GM12878 (cell line): ENCODE data around the gene HMCN2. TPM values are rescaled to one million over a fixed set of nuclear protein-coding genes. Genes with fewer than 3 reads are reported as not detected.
"Not testable (repeated sequence)": the region's sequence is repeated elsewhere in the genome, so short reads cannot be mapped to it uniquely, and the experiment has no call there.

Experiments
- ATAC-seq: fragments of 200-7000 bp; cut with Tn5 transposase; 3 replicates; pipeline ENCODE4 v1.9.1; 2020; ENCODE audit warnings: mild to moderate bottlenecking, moderate library complexity
- BruUV-seq: library from RNA; stranded (reverse); fragments of 400-500 nt; replicated peaks from 2 replicates; lab custom pipeline; 2021; lab: Mats Ljungman, UMichigan
- CTCF ChIA-PET: fragments of 300-600 bp; sonication (Branson Sonifier 250); formaldehyde crosslinking; extraction: SDS; loops from one replicate; lab custom pipeline; 2021; ENCODE audit warnings: inconsistent platforms; lab: Yijun Ruan, JAX
- POLR2A ChIA-PET: fragments of 350-600 bp; formaldehyde crosslinking; extraction: SDS; loops from one replicate; lab custom pipeline; 2021; ENCODE audit warnings: inconsistent platforms; lab: Charles Lee
- RAD21 ChIA-PET: fragments of 300-600 bp; sonication (Branson Sonifier 250); formaldehyde crosslinking; loops from one replicate; lab custom pipeline; 2023; ENCODE audit warnings: antibody characterized with exemption; ENCODE audit not compliant: unreplicated experiment; lab: Charles Lee
- SMC1A ChIA-PET: fragments of 300-600 bp; sonication (Branson Sonifier 250); formaldehyde crosslinking; loops from one replicate; lab custom pipeline; 2023; ENCODE audit not compliant: unreplicated experiment, uncharacterized antibody; lab: Charles Lee
- DNase-seq: peaks from one replicate; pipeline ENCODE4 v3.0.0-alpha.2; 2011; ENCODE audit warnings: low read depth, low spot score
- FAIRE-seq: peaks from 3 replicates; lab custom pipeline; 2011; peaks lifted over from hg19 to GRCh38; lab: Jason Lieb, UNC
- H2AFZ ChIP-seq: 2 replicates; pipeline ENCODE4 v1.6.0; 2011; ENCODE audit warnings: low read depth, low read length, control low read depth; ENCODE audit not compliant: control insufficient read depth
- H3K27ac ChIP-seq: 2 replicates; pipeline ENCODE4 v1.5.1; 2011; ENCODE audit warnings: control low read depth; ENCODE audit not compliant: control insufficient read depth, insufficient read depth
- H3K27me3 ChIP-seq, 2 experiments: replicated peaks in 1 of 2; 2 replicates each; pipeline versions ENCODE4 v1.6.0 to v1.6.1; 2011; ENCODE audit warnings: low read length in 1 of 2; ENCODE audit not compliant: control insufficient read depth in 2 of 2, insufficient read depth in 2 of 2
- H3K36me3 ChIP-seq, 2 experiments: 2 replicates each; pipeline ENCODE4 v1.5.1; 2011; ENCODE audit warnings: low read length in 1 of 2; ENCODE audit not compliant: control insufficient read depth in 2 of 2, insufficient read depth in 2 of 2
- H3K4me1 ChIP-seq: 2 replicates; pipeline ENCODE4 v1.6.1; 2011; ENCODE audit warnings: mild to moderate bottlenecking, low read length, moderate library complexity, mixed read lengths; ENCODE audit not compliant: control insufficient read depth, insufficient read depth
- H3K4me2 ChIP-seq: 2 replicates; pipeline ENCODE4 v1.6.0; 2011; ENCODE audit warnings: control low read depth; ENCODE audit not compliant: control insufficient read depth, insufficient read depth
- H3K4me3 ChIP-seq: fragments of 200-600 bp; sonication (generic); 2 replicates; pipeline ENCODE4 v1.5.1; 2016
- H3K79me2 ChIP-seq: 2 replicates; pipeline ENCODE4 v1.6.0; 2011; ENCODE audit warnings: low read length; ENCODE audit not compliant: control insufficient read depth, insufficient read depth
- H3K9ac ChIP-seq: 2 replicates; pipeline ENCODE4 v1.8.0; 2011; ENCODE audit warnings: low read length, control low read depth, mixed read lengths; ENCODE audit not compliant: control insufficient read depth, insufficient read depth
- H3K9me3 ChIP-seq: replicated peaks from 3 replicates; pipeline ENCODE4 v1.5.1; 2011; ENCODE audit warnings: mild to moderate bottlenecking, low read length; ENCODE audit not compliant: control insufficient read depth, insufficient read depth
- H4K20me1 ChIP-seq: 2 replicates; pipeline ENCODE4 v1.6.0; 2011; ENCODE audit not compliant: control insufficient read depth, insufficient read depth
- BHLHE40 ChIP-seq, 2 experiments: fragments of 450-650 bp in 1 of 2; IDR thresholded peaks; 2 replicates each; pipeline ENCODE4 v1.6.1; 2011 to 2017; ENCODE audit warnings: low read depth in 2 of 2, borderline replicate concordance in 1 of 2, improper control_type of control experiment in 1 of 2, low read length in 1 of 2, mild to moderate bottlenecking in 1 of 2
- HCFC1 ChIP-seq: fragments of 150-350 bp; IDR thresholded peaks from 2 replicates; pipeline ENCODE4 v1.6.1; 2014; ENCODE audit warnings: low read length
- IKZF1 ChIP-seq: fragments of 450-650 bp; conservative IDR thresholded peaks from 2 replicates; pipeline ENCODE4 v1.6.1; 2017; ENCODE audit warnings: antibody characterized with exemption, mild to moderate bottlenecking
- IRF4 ChIP-seq: IDR thresholded peaks from 2 replicates; pipeline ENCODE4 v1.6.1; 2011; ENCODE audit warnings: low read depth, low read length
- PML ChIP-seq: IDR thresholded peaks from 2 replicates; pipeline ENCODE4 v1.6.1; 2012; ENCODE audit warnings: low read length, inconsistent platforms
- SPI1 ChIP-seq: IDR thresholded peaks from 2 replicates; pipeline ENCODE4 v1.6.1; 2011; ENCODE audit warnings: low read depth, mild to moderate bottlenecking, low read length, moderate library complexity, borderline replicate concordance; ENCODE audit not compliant: insufficient read depth
- ZNF207 ChIP-seq: fragments of 450-650 bp; IDR thresholded peaks from 2 replicates; pipeline ENCODE4 v1.6.1; 2014; ENCODE audit warnings: antibody characterized with exemption, mild to moderate bottlenecking, borderline replicate concordance
- ZNF384 ChIP-seq: IDR thresholded peaks from 2 replicates; pipeline ENCODE4 v1.6.1; 2012; ENCODE audit warnings: low read depth, mild to moderate bottlenecking, low read length, improper control_type of control experiment, borderline replicate concordance
- WGBS: methylation state at CpG from one replicate; pipeline ENCODE4 v1.1.6; 2016; ENCODE audit warnings: low lambda C conversion rate; ENCODE audit not compliant: insufficient replicate concordance, insufficient coverage; ENCODE audit errors: missing lambda C conversion rate; 5-methylcytosine and 5-hydroxymethylcytosine counted together
- in situ Hi-C: fragments of 300-500 bp; cut with MboI; formaldehyde crosslinking; loops from 9 replicates; pipeline ENCODE4 v1.14.3; 2018; ENCODE audit warnings: mixed read lengths
- intact Hi-C: fragments of 100-400 bp; cut with micrococcal nuclease; formaldehyde crosslinking; loops from one replicate; pipeline ENCODE4 v1.14.2; 2022; ENCODE audit not compliant: unreplicated experiment
- polyA plus RNA-seq, 11 experiments: library from polyadenylated mRNA; depleted of rRNA in 4 of 11; unstranded in 6 of 11; stranded (reverse) in 5 of 11; fragments of >200 nt; fragmentation: Nextera tagmentation in 4 of 11; fragmentation: Illumina TruSeq in 1 of 11; extraction: Ambion mirVana in 4 of 11; extraction: Trizol in 1 of 11; gene quantifications; 1 replicate in 1 of 11; 2 replicates in 10 of 11; pipeline versions ENCODE4 v1.2.1 to v1.2.3, GENCODE V29; 2011 to 2016; ENCODE audit warnings: inconsistent platforms in 2 of 11, missing spikeins in 2 of 11, low read depth in 1 of 11
- total RNA-seq, 4 experiments: library from RNA; depleted of rRNA in 3 of 4; stranded (reverse); fragments of >200 nt in 3 of 4; fragmentation: Illumina TruSeq in 1 of 4; extraction: Trizol in 1 of 4; gene quantifications; 2 replicates each; pipeline versions ENCODE4 v1.2.1 to v1.2.3, GENCODE V29; 2013 to 2021
- TF ChIP-seq, protein P1 (sequence below): IDR thresholded peaks from 2 replicates; pipeline ENCODE4 v1.6.1; 2012; ENCODE audit warnings: improper control_type of control experiment, low read depth, low read length; ENCODE audit not compliant: insufficient replicate concordance
- TF ChIP-seq, protein P2 (sequence below): fragments of 450-650 bp; IDR thresholded peaks from 2 replicates; pipeline ENCODE4 v1.6.1; 2018; ENCODE audit warnings: borderline replicate concordance, mild to moderate bottlenecking; ENCODE audit not compliant: partially characterized antibody
- TF ChIP-seq, protein P3 (sequence below): fragments of 450-650 bp; IDR thresholded peaks from 2 replicates; pipeline ENCODE4 v1.6.1; 2017; ENCODE audit warnings: borderline replicate concordance

The HMCN2 gene
- total and polyA plus RNA-seq, 10 of the 15 experiments (the other 5 are each of a cell fraction or from before 2014, with no cell fraction given) = 0.04 TPM; not detected in 9

DNA sequence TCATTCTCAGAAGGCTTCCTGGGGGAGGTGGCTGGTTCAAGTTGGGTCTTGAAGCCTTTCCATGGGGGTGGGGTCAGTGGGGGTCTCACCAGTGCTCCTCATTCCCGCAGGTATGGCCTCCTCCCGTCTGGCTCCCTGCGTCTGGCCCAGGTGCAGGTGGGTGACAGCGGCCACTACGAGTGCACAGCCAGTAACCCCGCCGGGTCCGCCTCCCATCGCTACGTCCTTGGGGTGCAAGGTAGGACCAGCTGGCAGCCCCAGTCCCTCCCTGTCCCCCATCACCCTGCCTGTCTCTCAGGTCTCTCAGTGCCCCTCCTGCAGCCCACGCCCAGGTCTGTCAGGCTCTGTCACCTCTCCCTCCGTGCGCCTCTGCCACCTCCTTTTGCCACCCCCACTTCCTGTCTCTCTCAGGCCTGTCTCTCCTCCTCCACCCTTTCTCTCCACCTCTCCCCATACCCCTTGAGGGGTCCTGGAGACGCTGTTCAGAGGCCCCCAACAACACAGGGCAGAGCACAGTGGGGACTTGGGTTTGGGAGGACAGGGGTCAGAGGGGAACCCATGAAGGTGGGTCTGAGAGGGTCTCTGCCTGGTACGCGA lies 72.3 kb downstream of the HMCN2 start (continued):
- TF ChIP-seq, protein P1, sequence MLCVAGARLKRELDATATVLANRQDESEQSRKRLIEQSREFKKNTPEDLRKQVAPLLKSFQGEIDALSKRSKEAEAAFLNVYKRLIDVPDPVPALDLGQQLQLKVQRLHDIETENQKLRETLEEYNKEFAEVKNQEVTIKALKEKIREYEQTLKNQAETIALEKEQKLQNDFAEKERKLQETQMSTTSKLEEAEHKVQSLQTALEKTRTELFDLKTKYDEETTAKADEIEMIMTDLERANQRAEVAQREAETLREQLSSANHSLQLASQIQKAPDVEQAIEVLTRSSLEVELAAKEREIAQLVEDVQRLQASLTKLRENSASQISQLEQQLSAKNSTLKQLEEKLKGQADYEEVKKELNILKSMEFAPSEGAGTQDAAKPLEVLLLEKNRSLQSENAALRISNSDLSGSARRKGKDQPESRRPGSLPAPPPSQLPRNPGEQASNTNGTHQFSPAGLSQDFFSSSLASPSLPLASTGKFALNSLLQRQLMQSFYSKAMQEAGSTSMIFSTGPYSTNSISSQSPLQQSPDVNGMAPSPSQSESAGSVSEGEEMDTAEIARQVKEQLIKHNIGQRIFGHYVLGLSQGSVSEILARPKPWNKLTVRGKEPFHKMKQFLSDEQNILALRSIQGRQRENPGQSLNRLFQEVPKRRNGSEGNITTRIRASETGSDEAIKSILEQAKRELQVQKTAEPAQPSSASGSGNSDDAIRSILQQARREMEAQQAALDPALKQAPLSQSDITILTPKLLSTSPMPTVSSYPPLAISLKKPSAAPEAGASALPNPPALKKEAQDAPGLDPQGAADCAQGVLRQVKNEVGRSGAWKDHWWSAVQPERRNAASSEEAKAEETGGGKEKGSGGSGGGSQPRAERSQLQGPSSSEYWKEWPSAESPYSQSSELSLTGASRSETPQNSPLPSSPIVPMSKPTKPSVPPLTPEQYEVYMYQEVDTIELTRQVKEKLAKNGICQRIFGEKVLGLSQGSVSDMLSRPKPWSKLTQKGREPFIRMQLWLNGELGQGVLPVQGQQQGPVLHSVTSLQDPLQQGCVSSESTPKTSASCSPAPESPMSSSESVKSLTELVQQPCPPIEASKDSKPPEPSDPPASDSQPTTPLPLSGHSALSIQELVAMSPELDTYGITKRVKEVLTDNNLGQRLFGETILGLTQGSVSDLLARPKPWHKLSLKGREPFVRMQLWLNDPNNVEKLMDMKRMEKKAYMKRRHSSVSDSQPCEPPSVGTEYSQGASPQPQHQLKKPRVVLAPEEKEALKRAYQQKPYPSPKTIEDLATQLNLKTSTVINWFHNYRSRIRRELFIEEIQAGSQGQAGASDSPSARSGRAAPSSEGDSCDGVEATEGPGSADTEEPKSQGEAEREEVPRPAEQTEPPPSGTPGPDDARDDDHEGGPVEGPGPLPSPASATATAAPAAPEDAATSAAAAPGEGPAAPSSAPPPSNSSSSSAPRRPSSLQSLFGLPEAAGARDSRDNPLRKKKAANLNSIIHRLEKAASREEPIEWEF = no peak
- TF ChIP-seq IKZF1 (no peak), HCFC1 (no peak), ZNF207 (no peak), ZNF384 (no peak), SPI1 (no peak), PML (no peak), BHLHE40 (IDR thresholded peaks at IDR 0.05; ENCODE audit: borderline replicate concordance in 1 of 2, low read depth in 2 of 2, low read length in 1 of 2) (no peak), IRF4 (no peak)
- TF ChIP-seq, protein P2, sequence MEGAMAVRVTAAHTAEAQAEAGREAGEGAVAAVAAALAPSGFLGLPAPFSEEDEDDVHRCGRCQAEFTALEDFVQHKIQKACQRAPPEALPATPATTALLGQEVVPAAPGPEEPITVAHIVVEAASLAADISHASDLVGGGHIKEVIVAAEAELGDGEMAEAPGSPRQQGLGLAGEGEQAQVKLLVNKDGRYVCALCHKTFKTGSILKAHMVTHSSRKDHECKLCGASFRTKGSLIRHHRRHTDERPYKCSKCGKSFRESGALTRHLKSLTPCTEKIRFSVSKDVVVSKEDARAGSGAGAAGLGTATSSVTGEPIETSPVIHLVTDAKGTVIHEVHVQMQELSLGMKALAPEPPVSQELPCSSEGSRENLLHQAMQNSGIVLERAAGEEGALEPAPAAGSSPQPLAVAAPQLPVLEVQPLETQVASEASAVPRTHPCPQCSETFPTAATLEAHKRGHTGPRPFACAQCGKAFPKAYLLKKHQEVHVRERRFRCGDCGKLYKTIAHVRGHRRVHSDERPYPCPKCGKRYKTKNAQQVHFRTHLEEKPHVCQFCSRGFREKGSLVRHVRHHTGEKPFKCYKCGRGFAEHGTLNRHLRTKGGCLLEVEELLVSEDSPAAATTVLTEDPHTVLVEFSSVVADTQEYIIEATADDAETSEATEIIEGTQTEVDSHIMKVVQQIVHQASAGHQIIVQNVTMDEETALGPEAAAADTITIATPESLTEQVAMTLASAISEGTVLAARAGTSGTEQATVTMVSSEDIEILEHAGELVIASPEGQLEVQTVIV = no peak
- TF ChIP-seq, protein P3, sequence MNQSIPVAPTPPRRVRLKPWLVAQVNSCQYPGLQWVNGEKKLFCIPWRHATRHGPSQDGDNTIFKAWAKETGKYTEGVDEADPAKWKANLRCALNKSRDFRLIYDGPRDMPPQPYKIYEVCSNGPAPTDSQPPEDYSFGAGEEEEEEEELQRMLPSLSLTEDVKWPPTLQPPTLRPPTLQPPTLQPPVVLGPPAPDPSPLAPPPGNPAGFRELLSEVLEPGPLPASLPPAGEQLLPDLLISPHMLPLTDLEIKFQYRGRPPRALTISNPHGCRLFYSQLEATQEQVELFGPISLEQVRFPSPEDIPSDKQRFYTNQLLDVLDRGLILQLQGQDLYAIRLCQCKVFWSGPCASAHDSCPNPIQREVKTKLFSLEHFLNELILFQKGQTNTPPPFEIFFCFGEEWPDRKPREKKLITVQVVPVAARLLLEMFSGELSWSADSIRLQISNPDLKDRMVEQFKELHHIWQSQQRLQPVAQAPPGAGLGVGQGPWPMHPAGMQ = no peak

DNA sequence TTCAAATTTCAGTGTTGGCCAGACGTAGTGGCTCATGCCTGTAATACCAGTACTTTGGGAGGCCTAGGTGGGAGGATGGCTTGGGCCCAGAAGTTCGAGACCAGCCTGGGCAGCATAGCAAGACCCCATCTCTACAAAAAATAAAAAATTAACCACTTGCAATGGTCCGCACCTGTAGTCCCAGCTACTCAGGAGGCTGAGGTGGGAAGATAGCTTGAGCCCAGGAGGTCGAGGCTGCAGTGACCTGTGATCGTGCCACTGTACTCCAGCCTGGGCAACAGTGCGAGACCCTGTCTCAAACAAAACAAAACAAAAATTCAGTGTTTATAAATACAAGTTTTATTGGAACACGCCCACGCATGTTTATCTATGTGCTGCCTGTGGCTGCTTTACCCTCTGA lies 73.3 kb downstream of the HMCN2 start:
- H3K4me3 ChIP-seq, H3K4me2 ChIP-seq, H3K27me3 ChIP-seq, H3K9ac ChIP-seq, FAIRE-seq, RAD21 ChIA-PET, H3K79me2 ChIP-seq, H3K36me3 ChIP-seq, in situ Hi-C loops, intact Hi-C loops, ATAC-seq, CTCF ChIA-PET, H3K27ac ChIP-seq, POLR2A ChIA-PET, BruUV-seq, H3K9me3 ChIP-seq, H4K20me1 ChIP-seq, H3K4me1 ChIP-seq, DNase-seq, H2AFZ ChIP-seq: not testable (repeated sequence)
- WGBS = 52% methylated on average over 8 of the region's 8 CpGs
- SMC1A ChIA-PET = interaction anchor here (0.6 kb wide), 1 partner anchor 12 kb away, joined by 3 read pairs; no protein-coding TSS in a partner anchor
